Measurements from ENCODE around the gene TLCD3B.

TLCD3B gene

GRCh38 chr16:30004811-30005242 is 26.2 kb downstream of the TLCD3B start:
- no peak for DNase-seq (ENCODE audit: low read depth)

DNA sequence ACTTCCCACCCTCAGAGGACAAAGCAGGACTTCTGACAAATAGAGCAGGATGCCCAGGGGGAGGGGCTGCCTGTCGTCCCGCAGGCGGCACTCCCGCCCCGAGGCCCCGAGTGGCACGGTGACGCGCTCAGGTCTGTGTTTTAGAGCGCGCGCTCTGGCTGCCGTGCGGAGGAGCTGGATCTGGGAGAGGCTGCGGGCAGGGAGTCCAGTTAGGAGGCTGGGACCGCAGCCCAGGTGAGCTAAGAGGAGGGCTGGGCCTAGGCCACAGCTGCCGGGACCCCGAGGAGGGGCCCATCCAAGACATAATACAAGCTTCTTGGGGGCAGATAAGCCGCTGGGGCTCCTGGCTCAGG is 26.7 kb downstream of the TLCD3B start:
- DNase-seq (ENCODE audit: low read depth), result no peak

DNA sequence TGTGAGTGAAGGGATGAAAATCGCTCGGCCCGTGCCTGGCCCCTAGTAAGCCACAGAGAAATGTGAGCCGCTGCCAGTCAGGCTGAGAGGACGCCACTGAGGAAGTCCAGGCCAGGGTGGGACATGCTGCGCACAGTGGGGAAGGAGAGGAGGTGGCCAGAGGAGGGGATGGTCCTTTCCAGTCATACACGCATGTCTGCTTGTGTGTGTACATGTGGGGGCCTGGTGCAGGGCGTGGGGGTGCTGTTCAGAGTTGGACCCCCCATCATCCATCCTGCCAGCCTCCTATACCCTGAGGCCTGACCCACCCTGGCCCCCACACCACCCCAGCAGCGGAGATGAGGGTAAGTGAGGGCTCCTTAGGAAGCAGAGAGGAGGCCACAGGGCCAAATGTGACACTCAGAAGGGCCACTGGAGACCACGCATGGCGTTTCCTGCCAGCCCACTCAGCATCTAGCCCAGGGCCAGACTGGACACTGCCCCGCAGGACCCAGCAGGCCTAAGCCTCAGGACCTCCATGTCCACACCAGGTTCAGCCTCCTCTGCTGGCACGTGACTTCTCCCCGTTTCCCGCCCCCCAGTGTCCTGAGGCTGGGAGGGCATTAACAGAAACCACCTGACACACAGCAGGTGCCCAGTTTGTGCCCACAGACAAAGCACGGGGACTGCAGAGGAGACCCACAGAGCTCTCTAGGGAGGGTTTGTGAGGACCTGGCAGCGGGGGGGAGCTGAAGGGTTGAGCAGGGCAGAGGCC is 27.2 kb downstream of the TLCD3B start:
- no peak for DNase-seq (ENCODE audit: low read depth)

- no peak for DNase-seq (ENCODE audit: low read depth)
These were observed 28.3 kb downstream of the TLCD3B start for GRCh38 chr16:30002614-30003346.

GRCh38 chr16:30000735-30001631 is 30.1 kb downstream of the TLCD3B start:
- no peak for DNase-seq (ENCODE audit: low read depth)

- no peak for DNase-seq (ENCODE audit: low read depth)
These were observed 31.5 kb downstream of the TLCD3B start for GRCh38 chr16:29999605-30000004.

- DNase-seq (ENCODE audit: low read depth), result no peak
These were observed 34.3 kb downstream of the TLCD3B start for GRCh38 chr16:29996766-29997250.

- peak; percentile 66 for DNase-seq (ENCODE audit: low read depth)
These were observed 34.9 kb downstream of the TLCD3B start, which contains the start of gene INO80E for GRCh38 chr16:29995911-29996765. INO80E (plus strand) TSS chr16:29996241; CDS start chr16:29996311, 70 bp downstream.

GRCh38 chr16:29995324-29995910 is 35.7 kb downstream of the TLCD3B start, which contains the start of gene HIRIP3:
HIRIP3 (minus strand) TSS chr16:29995617; CDS start chr16:29995605, 12 bp downstream.
- no peak for DNase-seq (ENCODE audit: low read depth)

DNA sequence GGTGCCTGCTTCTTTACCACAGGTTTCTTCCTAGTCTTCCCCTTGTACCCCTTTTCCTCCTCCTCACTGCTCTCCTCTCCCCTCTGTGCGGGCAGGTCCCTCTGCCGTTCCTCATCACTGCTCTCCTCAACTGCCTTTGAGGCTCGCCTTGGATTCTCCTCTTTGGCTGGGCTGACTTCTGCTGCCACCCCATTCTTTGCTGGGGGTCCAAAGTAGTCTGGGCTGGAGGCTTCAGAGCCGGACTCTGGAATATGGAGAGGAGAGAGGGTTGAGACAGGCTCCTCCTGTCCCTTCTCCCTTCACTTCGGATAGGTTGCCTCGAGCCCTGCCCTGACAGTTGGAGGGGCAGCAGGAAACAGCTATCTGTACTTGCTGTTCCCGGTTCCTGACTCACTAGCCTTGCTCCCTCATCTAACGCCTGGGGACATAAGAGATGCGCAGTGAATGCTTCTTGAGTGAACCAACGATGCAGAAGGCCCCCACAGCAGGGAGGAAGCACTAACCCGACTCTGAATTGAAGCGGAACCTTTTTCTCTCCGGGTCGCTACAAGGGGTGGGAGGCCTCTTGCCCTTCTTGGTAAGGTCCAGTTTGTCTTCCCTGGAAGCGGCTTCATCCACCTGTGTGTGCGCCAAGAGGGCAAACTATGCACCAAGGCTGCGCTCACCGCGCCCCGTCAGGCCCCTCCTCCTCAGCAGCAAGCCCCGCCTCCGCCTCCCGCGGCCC is 36.3 kb downstream of the TLCD3B start:
- DNase-seq (ENCODE audit: low read depth), result no peak

- DNase-seq (ENCODE audit: low read depth), result no peak
These were observed 37.0 kb downstream of the TLCD3B start for GRCh38 chr16:29993903-29994599.

GRCh38 chr16:29993191-29993902 is 37.7 kb downstream of the TLCD3B start:
- DNase-seq (ENCODE audit: low read depth), result no peak

DNA sequence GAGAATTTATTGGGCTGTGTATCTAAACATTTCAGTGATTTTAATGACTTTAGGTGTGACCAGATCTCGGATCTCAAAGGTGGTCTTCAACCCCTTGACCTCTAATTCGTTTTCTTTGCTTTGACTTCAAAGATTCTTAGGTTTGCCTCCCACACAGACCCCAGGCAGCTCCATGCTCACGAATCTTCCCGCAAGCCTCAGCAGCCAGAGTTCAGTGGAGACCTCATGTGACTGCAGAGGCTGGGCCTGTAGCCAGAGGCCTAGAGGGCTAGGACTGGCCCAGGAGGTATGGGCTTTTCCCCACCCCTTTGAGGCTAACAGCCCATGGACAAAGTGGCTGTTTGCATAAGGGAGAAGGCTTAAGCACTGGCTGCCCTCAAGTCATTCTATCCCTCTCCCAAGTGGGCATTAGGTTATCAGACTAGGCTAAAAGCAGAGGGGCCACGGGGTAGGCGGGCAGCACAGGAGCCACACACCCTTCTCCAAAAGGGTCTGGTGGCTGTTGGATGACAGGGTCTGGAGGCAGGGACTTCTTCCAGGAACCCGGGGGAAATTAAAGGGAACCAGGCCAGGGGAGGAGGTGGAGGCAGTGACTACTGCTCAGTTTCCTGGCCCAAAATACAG is 38.6 kb downstream of the TLCD3B start:
- no peak for DNase-seq (ENCODE audit: low read depth)

GRCh38 chr16:29991571-29991904 is 39.5 kb downstream of the TLCD3B start:
- no peak for DNase-seq (ENCODE audit: low read depth)

- DNase-seq (ENCODE audit: low read depth), result no peak
These were observed 40.0 kb downstream of the TLCD3B start for GRCh38 chr16:29990883-29991570.

DNA sequence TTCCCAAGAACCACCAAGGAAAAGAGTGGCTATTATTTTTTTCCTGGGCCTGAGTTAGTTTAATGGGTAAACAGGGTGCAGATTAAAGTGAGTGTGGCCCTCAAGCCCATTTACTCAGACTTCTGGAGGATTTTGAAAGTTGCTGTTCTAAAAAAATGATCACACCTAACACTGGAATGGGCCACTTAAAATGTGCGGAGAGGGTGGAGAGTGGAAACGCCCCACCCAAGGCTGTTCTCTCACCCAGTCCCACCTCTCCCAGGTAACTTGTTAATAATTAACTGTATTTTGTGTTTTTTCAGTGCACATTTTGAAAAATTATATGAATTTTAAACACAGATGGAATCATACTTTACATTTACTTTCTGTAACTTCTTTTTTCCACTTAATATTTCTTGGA is 41.0 kb downstream of the TLCD3B start:
- no peak for DNase-seq (ENCODE audit: low read depth)

DNA sequence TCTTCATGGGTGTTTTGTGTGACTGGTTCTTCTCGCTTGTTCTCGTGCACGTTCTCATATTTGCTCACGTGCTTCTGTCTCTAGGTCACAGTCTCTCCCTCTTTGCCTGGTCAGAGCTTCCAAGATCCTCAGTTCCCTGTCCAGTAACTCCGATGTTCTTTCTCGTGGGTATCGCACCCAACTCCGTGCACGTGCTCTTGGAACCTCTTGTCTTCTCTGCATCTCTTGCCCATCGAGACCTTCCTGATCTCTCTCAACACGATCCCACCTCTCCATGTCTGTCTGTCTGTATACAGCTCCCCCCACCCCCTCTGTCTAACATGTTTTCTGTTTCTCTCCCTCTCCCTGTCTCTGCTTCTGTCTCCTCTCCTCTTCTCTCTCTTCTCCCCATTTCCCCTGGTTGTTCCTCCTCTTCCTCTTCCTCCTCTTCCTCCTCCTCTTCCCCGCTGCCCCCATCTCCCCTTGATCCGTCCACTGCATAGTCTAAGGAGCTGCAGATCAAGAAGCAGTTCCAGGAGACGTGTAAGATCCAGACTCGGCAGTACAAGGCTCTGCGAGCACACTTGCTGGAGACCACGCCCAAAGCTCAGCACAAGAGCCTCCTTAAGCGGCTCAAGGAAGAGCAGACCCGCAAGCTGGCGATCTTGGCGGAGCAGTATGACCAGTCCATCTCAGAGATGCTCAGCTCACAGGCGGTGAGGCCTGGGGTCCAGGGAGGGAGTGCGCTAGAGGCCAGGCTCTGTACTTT is 41.8 kb downstream of the TLCD3B start:
- no peak for DNase-seq (ENCODE audit: low read depth)
